ENCODE data around the gene INPP5D. TPM values are rescaled to one million over a fixed set of nuclear protein-coding genes. Genes with fewer than 3 reads are reported as not detected.

Gene INPP5D
- total RNA-seq, 1 experiment from 2014 or later: 2.3 TPM

DNA sequence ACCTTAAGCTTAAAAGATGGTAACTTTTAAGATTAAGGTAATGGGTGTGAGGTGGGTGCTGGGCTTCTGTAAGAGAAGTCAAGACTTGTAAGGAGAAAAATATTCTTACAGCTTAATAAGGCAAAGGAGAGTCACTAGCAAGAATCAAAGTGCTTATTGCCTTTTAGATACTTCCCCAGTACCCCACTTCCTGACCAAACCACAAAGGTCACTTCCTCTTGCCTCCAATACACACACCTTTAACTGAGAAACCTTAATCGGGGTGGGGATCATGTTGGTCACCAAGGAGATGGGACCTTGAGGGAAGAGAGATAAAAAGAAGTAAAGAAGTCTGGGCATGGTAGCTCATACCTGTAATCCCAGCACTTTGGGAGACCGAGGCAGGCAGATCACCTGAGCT lies 180.8 kb downstream of the INPP5D start:
- intact Hi-C loops (cut with micrococcal nuclease; ENCODE audit: unreplicated experiment): no loop called here
- Histone ChIP-seq H3K27ac (ENCODE audit: low read depth, low read length, poor library complexity, severe bottlenecking) (no peak overlapping the region), H3K9me3 (ENCODE audit: low read depth, low read length, poor library complexity, severe bottlenecking) (no peaks in the 10 kb centered on the region), H3K36me3 (ENCODE audit: insufficient read depth, low read length, poor library complexity, severe bottlenecking) (no peaks in the 10 kb centered on the region), H3K27me3 (replicated peaks; ENCODE audit: insufficient read depth, low read depth, low read length, poor library complexity) (no peaks in the 10 kb centered on the region), H3K4me1 (ENCODE audit: insufficient read depth, low read length, poor library complexity, severe bottlenecking) (no peaks in the 10 kb centered on the region), H3K4me3 (ENCODE audit: low read depth, low read length, poor library complexity, severe bottlenecking) (no peak overlapping the region)
- POLR2A ChIA-PET (ENCODE audit: low non-redundant PET): no interaction called here
- CTCF ChIA-PET: no interaction called here
- no peak for DNase-seq (ENCODE audit: low spot score)
- no TSS peak for BruUV-seq (replicated peaks)
- TF ChIP-seq, protein P1, sequence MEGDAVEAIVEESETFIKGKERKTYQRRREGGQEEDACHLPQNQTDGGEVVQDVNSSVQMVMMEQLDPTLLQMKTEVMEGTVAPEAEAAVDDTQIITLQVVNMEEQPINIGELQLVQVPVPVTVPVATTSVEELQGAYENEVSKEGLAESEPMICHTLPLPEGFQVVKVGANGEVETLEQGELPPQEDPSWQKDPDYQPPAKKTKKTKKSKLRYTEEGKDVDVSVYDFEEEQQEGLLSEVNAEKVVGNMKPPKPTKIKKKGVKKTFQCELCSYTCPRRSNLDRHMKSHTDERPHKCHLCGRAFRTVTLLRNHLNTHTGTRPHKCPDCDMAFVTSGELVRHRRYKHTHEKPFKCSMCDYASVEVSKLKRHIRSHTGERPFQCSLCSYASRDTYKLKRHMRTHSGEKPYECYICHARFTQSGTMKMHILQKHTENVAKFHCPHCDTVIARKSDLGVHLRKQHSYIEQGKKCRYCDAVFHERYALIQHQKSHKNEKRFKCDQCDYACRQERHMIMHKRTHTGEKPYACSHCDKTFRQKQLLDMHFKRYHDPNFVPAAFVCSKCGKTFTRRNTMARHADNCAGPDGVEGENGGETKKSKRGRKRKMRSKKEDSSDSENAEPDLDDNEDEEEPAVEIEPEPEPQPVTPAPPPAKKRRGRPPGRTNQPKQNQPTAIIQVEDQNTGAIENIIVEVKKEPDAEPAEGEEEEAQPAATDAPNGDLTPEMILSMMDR (conservative IDR thresholded peaks at IDR 0.05; ENCODE audit: low read depth, low read length): no peak
- no peak for TF ChIP-seq EZH2 (IDR thresholded peaks at IDR 0.05; ENCODE audit: borderline replicate concordance, low read depth, low read length, poor library complexity, severe bottlenecking)

DNA sequence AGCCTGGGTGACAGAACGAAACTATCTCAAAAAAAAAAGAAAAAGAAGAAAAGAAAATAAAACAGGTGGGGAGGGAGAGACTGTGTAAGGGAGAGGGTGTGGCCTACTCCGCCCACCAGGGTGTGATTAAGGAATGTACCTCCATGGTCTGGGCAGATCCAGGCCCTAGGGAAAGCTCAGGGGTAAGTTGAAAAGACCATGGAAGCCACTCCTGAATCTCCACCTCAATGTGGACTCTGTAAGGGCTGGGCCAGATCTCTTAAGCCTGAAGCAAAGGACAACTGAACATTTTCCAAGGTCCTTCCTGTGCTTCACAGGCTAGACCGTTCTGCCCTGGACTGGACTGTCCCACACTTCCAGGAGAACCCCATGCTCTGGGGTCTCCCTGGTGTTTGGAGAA lies 181.7 kb downstream of the INPP5D start:
- POLR2A ChIA-PET (ENCODE audit: low non-redundant PET): no interaction called here
- no peaks in the 10 kb centered on the region for H3K4me1 ChIP-seq (ENCODE audit: insufficient read depth, low read length, poor library complexity, severe bottlenecking)
- CTCF ChIA-PET: no interaction called here

DNA sequence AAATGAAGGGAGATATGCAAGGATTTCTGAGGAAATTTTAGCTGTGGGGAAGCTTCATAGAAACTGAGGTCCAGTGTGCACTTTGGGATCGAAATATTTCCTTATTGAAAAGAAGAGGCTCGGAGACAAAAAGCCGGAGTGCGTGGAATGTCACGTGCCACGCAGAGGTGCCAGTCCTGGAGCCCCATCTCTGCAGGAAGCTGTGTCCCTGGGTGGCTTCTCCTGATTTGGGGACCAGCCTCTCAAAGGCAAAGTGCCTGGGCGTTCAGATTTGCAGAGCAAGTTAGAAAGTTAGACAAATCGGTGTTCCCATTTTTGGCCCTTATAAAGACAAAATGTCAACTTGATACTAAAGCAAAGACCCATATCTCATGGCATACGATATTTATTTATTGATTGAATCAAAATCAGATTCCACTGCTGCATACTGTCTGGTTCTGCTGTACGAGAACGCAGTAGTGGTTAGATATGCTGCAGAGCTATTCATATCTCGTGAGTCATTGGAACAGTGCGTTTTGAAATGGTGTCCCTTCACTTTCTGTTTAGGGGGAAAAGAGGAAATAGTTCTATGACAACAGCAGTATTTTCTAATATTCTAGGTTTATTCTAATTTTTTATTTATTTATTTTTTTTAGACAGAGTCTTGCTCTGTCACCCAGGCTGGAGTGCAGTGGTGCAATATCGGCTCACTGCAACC lies 182.2 kb downstream of the INPP5D start:
- DNase-seq (ENCODE audit: low spot score): no peak
- Histone ChIP-seq H3K27me3 (replicated peaks; ENCODE audit: insufficient read depth, low read depth, low read length, poor library complexity) (no peaks in the 10 kb centered on the region), H3K9me3 (ENCODE audit: low read depth, low read length, poor library complexity, severe bottlenecking) (no peaks in the 10 kb centered on the region), H3K36me3 (ENCODE audit: insufficient read depth, low read length, poor library complexity, severe bottlenecking) (no peaks in the 10 kb centered on the region), H3K4me1 (ENCODE audit: insufficient read depth, low read length, poor library complexity, severe bottlenecking) (no peaks in the 10 kb centered on the region), H3K4me3 (ENCODE audit: low read depth, low read length, poor library complexity, severe bottlenecking) (no peak overlapping the region), H3K27ac (ENCODE audit: low read depth, low read length, poor library complexity, severe bottlenecking) (no peak overlapping the region)
- TF ChIP-seq, protein P1 (conservative IDR thresholded peaks at IDR 0.05; ENCODE audit: low read depth, low read length): no peak
- TF ChIP-seq EZH2 (IDR thresholded peaks at IDR 0.05; ENCODE audit: borderline replicate concordance, low read depth, low read length, poor library complexity, severe bottlenecking): no peak
- no TSS peak for BruUV-seq (replicated peaks)
- POLR2A ChIA-PET (ENCODE audit: low non-redundant PET): no interaction called here
- intact Hi-C loops (cut with micrococcal nuclease; ENCODE audit: unreplicated experiment): no loop called here
- CTCF ChIA-PET: interaction anchor here (0.5 kb wide), 1 partner anchor 9 kb away, joined by 8 read pairs; no protein-coding TSS in a partner anchor

More for the DNA sequence above, 181.7 kb downstream of the INPP5D start:
- Histone ChIP-seq H3K36me3 (ENCODE audit: insufficient read depth, low read length, poor library complexity, severe bottlenecking) (no peaks in the 10 kb centered on the region), H3K27me3 (replicated peaks; ENCODE audit: insufficient read depth, low read depth, low read length, poor library complexity) (no peaks in the 10 kb centered on the region), H3K4me3 (ENCODE audit: low read depth, low read length, poor library complexity, severe bottlenecking) (no peak overlapping the region), H3K27ac (ENCODE audit: low read depth, low read length, poor library complexity, severe bottlenecking) (no peak overlapping the region), H3K9me3 (ENCODE audit: low read depth, low read length, poor library complexity, severe bottlenecking) (no peaks in the 10 kb centered on the region)
- no peak for DNase-seq (ENCODE audit: low spot score)
- BruUV-seq (replicated peaks): no TSS peak
- intact Hi-C loops (cut with micrococcal nuclease; ENCODE audit: unreplicated experiment): no loop called here
- TF ChIP-seq, protein P1 (conservative IDR thresholded peaks at IDR 0.05; ENCODE audit: low read depth, low read length): no peak
- no peak for TF ChIP-seq EZH2 (IDR thresholded peaks at IDR 0.05; ENCODE audit: borderline replicate concordance, low read depth, low read length, poor library complexity, severe bottlenecking)

Measured in A673 (cell line).